ENCODE data around the gene SDHAF4. TPM values are rescaled to one million over a fixed set of nuclear protein-coding genes. Genes with fewer than 3 reads are reported as not detected.

Gene SDHAF4
- total RNA-seq, 1 donor from 2014 or later, result 8.2 TPM

DNA sequence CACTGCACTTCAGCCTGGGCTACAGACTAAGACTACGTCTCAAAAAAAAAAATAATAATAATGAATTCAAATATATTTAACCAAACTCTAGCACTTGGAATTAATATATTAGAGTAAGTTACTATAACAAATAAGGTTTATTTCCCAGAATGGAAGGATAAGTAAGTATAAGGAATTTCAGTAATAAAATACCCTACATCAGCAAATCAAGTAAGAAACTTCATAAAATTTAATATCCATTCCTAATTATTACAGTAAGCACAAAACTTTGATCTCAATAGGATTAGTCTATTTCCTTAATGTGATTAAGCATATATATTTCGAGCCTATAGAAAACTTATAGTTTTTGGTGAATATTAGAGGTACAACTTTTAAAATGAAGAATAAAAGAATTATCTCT, 36.7 kb upstream of the SDHAF4 start:
- no peak for DNase-seq (ENCODE audit: low read depth)
- Histone ChIP-seq H3K36me3 (ENCODE audit: control insufficient read depth, insufficient read depth, low read length) (no peaks in the 10 kb centered on the region), H3K27me3 (ENCODE audit: control insufficient read depth, insufficient read depth, low read length) (no peaks in the 10 kb centered on the region), H3K4me3 (ENCODE audit: low read depth, low read length) (no peak overlapping the region)
- TF ChIP-seq, protein P1, sequence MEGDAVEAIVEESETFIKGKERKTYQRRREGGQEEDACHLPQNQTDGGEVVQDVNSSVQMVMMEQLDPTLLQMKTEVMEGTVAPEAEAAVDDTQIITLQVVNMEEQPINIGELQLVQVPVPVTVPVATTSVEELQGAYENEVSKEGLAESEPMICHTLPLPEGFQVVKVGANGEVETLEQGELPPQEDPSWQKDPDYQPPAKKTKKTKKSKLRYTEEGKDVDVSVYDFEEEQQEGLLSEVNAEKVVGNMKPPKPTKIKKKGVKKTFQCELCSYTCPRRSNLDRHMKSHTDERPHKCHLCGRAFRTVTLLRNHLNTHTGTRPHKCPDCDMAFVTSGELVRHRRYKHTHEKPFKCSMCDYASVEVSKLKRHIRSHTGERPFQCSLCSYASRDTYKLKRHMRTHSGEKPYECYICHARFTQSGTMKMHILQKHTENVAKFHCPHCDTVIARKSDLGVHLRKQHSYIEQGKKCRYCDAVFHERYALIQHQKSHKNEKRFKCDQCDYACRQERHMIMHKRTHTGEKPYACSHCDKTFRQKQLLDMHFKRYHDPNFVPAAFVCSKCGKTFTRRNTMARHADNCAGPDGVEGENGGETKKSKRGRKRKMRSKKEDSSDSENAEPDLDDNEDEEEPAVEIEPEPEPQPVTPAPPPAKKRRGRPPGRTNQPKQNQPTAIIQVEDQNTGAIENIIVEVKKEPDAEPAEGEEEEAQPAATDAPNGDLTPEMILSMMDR (IDR thresholded peaks at IDR 0.05; ENCODE audit: insufficient read depth, low read length, poor library complexity, severe bottlenecking), result no peak

- H3K27me3 ChIP-seq (ENCODE audit: control insufficient read depth, insufficient read depth, low read length), result no peaks in the 10 kb centered on the region
- TF ChIP-seq, protein P1 (IDR thresholded peaks at IDR 0.05; ENCODE audit: insufficient read depth, low read length, poor library complexity, severe bottlenecking), result no peak
- H3K36me3 ChIP-seq (ENCODE audit: control insufficient read depth, insufficient read depth, low read length), result no peaks in the 10 kb centered on the region
- no peak for DNase-seq (ENCODE audit: low read depth)
- H3K4me3 ChIP-seq (ENCODE audit: low read depth, low read length), result no peak overlapping the region
These were observed 35.6 kb upstream of the SDHAF4 start for GRCh38 chr6:70531133-70531532.

DNA sequence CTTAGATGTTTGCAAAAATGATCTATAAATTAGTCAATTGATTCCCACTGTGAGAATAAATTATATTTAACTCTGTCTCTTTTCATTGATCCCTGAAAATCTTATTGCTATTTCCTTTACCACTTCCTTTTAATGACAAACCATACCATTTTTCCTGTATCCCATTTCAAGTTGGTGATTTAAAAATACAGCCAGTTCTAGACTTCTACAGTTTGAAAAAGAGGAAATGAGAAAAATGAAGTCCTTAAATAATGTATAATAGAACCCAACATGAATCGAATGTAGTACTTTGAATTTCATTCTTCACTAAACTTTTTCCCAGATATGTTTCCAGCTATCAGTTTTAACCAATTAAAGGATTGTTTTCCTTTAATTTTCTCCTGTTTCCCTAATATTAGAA, 29.5 kb upstream of the SDHAF4 start:
- Histone ChIP-seq H3K27me3 (ENCODE audit: control insufficient read depth, insufficient read depth, low read length) (no peaks in the 10 kb centered on the region), H3K36me3 (ENCODE audit: control insufficient read depth, insufficient read depth, low read length) (no peaks in the 10 kb centered on the region), H3K4me3 (ENCODE audit: low read depth, low read length) (no peak overlapping the region)
- TF ChIP-seq, protein P1 (IDR thresholded peaks at IDR 0.05; ENCODE audit: insufficient read depth, low read length, poor library complexity, severe bottlenecking), result no peak
- no peak for DNase-seq (ENCODE audit: low read depth)

- no peaks in the 10 kb centered on the region for H3K27me3 ChIP-seq (ENCODE audit: control insufficient read depth, insufficient read depth, low read length)
- H3K36me3 ChIP-seq (ENCODE audit: control insufficient read depth, insufficient read depth, low read length), result no peaks in the 10 kb centered on the region
- DNase-seq (ENCODE audit: low read depth), result no peak
- H3K4me3 ChIP-seq (ENCODE audit: low read depth, low read length), result no peak overlapping the region
- TF ChIP-seq, protein P1 (IDR thresholded peaks at IDR 0.05; ENCODE audit: insufficient read depth, low read length, poor library complexity, severe bottlenecking), result no peak
These were observed 28.4 kb upstream of the SDHAF4 start for GRCh38 chr6:70538376-70538775.

- H3K36me3 ChIP-seq (ENCODE audit: control insufficient read depth, insufficient read depth, low read length), result no peaks in the 10 kb centered on the region
- TF ChIP-seq, protein P1 (IDR thresholded peaks at IDR 0.05; ENCODE audit: insufficient read depth, low read length, poor library complexity, severe bottlenecking), result peak; percentile 53
- no peaks in the 10 kb centered on the region for H3K27me3 ChIP-seq (ENCODE audit: control insufficient read depth, insufficient read depth, low read length)
- no peak for DNase-seq (ENCODE audit: low read depth)
- H3K4me3 ChIP-seq (ENCODE audit: low read depth, low read length), result no peak overlapping the region
These were observed 19.4 kb upstream of the SDHAF4 start for GRCh38 chr6:70547313-70547712.

GRCh38 chr6:70547905-70548304, 18.8 kb upstream of the SDHAF4 start:
- no peaks in the 10 kb centered on the region for H3K36me3 ChIP-seq (ENCODE audit: control insufficient read depth, insufficient read depth, low read length)
- no peak for DNase-seq (ENCODE audit: low read depth)
- TF ChIP-seq, protein P1 (IDR thresholded peaks at IDR 0.05; ENCODE audit: insufficient read depth, low read length, poor library complexity, severe bottlenecking), result no peak
- H3K27me3 ChIP-seq (ENCODE audit: control insufficient read depth, insufficient read depth, low read length), result no peaks in the 10 kb centered on the region
- H3K4me3 ChIP-seq (ENCODE audit: low read depth, low read length), result no peak overlapping the region

All from kidney epithelial cell (primary cell).